NCI-H187 treated with DMSO at 0.1 percent for 48 hours (cell line): Measurements from ENCODE around the gene BRSK2.

Source experiments
- DNase-seq: peaks from one replicate; lab custom pipeline; 2025; lab: John Stamatoyannopoulos, UW

BRSK2 gene

GRCh38 chr11:1377231-1377780 is 12.4 kb upstream of the BRSK2 start:
- no peak for DNase-seq

DNA sequence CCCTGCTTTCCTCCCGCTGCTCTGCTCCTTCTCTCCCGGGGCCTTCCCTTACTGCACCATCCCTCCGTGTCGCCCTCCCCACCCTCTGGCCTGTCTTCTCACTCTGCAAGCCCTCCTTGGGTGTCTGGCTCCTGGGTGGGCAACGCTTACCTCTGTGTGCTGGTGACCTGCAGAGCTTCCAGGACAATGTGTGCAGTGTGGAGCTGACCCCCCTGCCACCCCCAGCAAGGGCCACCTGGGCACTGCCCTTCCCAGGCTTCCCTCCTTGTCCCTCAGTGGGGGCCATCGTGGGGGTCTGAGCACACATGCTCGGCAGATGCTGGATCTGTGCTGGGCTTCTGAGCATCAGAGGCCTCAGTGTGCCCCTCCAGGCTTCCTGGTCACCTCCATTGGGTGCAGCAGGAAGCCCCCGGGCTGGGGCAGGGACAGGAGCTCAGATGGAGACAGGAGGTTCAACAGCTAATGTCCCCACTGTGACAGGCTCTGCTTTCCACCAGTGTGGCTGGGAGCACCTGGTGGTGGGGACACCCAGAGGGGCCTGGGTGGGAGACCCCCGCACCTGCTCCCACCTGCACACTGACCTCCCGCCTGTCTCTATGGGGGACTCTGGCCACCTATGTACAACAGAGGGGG is 7.8 kb upstream of the BRSK2 start:
- DNase-seq: no peak

DNA sequence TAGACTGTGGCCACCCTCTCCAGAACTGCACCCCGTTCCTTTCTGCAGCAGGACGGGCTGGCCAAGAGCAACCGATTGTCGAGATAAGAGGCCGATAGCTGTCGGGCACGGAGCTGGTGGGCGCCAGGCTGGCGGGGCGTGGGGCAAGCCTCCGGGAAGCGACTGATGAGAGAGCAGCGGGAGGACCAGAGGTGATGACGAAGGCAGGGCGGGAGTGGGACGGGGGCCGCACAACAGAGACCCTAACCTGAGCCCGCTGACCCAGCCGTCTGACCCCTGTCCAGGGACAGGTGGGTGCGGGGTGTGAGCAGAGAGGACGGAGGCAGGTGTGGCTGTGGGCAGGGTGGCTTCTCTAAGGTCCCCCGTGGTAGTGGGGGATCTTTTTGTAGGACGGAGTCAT is 7.3 kb upstream of the BRSK2 start:
- DNase-seq: no peak

GRCh38 chr11:1382831-1383607 is 6.7 kb upstream of the BRSK2 start:
- DNase-seq: no peak

DNA sequence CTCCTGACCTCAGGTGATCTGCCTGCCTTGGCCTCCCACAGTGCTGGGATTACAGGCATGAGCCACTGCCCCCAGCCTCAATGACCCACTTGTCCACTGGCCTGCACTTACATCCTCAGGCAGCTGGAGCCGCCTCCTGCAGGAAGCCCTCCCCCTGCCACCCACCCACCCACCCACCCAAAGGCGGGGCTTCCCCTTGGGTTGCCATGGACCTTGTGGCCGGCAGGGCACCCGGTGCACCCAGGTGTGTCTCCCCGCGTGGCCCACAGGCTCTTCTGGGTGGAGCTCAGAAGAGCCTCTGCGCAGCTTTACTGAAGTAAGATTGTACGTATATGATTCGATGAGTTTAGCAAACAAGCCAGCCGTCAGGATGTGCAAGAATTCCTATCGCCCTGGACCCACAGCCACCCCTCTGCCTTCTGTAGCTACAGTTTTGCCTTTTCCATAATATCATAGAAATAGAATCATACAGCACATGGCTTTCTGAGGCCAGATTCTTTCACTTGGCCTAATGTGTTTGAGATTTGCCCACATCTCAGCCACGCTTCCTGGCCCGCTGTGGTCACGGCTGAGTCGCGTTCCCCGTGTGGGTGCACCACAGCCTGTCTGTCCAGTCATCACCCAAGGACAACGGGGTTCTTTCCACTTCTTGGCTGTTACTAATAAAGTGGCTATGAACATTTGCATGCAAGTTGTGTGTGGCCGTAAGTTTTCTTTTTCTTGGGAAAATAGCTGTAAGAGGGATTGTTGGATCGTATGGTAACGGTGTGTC is 5.3 kb upstream of the BRSK2 start:
- DNase-seq: no peak

DNA sequence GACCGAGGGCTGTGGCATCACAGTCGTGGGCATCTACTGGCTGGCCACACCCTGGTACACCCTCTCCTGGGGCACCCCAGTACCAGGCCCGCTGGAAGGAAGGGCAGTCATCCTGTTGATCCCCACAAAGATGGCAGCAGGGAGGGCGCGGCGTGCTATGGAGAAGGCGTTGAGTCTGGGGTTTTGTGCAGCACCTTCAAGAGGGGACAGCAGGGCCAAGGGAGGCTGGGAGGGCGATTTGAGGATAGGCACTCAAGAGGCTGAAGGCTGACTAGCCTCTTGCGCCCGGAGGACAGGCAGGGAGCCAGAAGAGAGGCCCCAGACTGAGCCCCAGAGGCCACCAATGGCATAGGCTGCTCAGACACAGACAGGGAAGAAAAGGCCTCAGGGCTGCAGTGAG is 2.2 kb upstream of the BRSK2 start:
- no peak for DNase-seq

GRCh38 chr11:1387961-1388762 is 1.6 kb upstream of the BRSK2 start:
- no peak for DNase-seq

GRCh38 chr11:1388763-1389102 is 1.0 kb upstream of the BRSK2 start:
- DNase-seq: no peak

GRCh38 chr11:1389103-1389931 is 417 bp upstream of the BRSK2 start:
- DNase-seq: peak; percentile 82

DNA sequence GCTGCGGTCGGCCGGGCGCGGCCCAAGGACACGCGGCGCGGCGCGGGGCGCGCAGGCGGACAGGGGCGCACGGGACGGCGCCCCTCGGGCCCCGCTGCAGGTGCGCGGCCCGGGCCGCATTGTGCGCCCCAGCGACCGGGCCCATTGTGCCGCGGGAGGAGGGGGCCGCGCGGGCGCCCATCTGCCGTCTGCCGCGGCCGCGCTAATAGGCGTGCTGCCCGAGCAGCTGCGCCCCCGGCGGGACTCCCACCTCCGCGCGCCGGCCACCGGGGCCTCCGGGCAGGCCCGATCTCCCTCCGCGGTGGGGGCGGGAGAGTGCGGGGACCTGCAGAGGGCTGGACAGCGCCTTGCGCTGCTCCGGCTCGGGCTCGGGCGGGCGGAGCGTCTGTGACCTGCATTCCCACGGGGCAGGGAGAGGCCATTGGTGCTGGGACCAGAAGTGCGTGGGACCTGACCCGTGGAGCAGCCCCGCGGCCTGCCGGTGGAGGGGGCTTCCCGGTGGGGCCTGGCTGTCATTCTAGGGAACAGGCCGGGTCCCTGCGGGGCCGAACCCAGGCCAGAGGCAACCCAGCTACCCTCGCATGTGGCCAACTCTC is 933 bp downstream of the BRSK2 start:
- no peak for DNase-seq

DNA sequence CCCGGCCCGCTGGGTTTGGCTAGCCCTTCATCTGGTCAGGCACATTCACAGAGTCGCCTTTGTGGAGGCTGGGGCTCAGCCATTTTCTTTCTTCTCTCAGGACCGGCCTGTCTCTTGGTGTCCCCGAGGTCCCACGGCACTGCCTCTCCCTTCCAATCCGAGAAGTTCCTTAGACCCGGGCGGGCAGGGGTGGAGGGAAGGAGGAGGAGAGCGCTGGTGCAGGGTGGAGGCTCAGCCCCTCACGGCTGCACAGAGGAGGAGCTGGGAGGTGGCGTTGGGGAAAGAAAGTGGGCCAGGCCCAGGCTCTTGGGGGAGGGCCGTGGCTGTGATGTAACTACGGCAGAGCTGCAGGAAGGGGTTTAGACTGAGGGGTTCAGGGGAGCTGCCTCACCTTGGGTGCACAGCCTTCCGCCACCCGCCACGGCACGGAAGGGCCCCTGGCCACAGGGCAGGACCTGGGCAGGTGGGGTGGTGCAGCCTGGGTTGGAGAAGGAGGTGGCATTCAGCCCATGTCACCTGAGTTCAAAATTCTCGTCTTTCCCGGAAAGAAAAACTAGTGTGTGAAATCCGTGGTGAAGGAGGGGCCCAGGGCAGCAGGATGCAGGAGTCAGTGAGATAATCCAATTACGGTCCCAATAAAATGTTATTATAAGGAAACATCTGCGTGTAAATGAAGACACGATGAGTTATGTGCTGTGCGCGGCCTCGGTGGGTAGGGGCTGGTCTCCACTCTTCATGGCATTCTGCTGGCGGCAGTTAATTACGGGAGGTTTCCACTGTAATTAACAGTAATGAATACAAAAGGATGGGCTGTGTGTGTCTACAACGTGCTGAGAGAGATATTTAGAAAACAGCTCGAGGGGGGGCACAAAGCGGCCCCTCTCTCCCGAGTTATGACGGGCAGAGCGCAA is 1.7 kb downstream of the BRSK2 start:
- no peak for DNase-seq

DNA sequence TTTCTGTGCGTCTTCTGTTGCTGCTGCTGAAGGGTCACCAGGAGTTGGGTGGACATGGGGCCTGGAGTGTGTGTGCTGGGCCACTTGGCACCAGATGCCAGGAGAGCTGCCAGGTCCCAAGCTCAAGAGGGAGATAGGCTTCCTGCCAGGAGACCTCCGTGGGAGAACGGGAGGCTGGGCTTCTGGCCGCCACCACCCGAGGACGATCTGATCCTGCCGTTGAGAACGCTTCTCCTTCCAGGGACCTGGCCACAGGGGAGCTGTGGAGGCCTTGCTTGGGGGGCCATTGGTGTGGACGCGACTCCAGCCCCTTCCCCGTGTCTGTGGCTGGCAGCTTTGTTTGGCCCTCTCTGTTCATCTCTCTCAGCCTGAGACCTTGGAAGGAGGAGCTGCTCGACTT is 2.4 kb downstream of the BRSK2 start:
- no peak for DNase-seq

GRCh38 chr11:1392561-1392960 is 2.8 kb downstream of the BRSK2 start:
- DNase-seq: no peak

DNA sequence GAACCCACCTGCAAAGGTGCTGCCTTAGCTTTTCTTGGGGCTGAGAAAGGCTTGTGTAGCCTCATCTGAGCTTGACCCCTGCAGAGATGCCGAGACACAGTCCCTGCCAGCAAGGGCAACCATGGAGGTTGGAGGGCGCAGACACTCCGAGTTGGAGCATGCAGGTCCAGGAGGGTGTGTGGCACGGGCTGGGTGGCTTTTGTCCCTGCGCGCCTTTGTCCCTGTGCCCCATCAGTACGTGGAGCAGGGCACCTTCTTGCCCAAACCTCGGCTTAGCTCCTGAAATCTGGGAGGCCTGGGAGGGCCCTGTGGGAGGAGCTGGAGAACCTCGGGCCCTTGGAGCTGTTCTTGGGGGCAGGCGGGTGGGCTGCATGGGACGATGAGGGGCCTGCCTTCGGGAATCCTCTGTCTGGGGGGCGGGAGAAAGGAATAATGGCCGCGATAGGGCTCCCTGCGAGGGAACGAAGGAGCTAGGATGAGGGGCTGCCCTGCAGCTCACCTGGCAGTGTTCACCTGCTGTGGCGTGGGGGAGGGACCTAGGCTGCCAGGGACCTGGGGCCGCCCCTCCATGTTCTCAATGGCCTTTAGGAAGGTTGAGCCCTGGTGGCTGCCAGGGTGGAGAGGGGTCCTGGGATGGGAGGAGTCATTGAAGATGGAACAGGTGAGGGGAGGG is 3.4 kb downstream of the BRSK2 start:
- no peak for DNase-seq

DNA sequence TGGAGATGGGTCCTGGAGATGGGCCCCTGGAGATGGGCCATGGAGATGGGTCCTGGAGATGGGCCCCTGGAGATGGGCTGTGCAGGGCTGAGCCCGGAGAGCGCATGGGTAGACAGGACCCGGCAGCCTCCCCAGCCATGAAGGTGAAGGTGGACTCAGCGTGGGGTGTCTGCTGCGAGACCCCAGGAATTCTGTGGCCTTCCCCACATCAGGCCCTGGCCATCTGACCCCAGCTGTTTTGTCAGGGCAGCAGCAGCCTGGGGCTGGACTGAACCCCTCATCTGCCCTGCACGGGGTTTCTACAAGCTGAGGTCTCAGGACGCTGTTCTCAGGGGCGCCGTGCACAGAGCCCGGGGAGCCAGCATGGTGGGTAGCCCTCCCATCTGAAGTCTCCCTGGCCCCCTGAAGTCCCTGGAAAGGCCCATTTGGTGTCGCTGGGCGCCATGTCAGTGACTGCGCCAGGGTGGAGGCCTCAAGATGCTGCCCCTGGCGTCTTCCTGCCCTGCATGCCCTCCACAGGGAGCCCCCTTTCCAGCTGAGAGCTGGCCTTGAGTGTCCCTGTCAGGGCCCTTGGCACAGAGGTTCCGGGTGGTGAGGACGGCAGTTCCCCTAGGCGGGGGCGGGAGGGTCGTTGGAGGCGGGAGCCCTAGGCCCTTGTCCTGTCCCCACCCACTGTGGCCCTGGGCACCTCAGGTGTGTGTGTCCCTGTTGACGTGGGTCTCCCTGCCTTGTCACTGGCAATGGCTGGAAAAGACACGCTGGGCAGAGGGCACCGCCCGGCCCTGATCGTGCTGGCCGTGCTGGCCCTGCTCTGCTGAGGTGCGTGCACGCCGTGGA is 5.4 kb downstream of the BRSK2 start:
- DNase-seq: no peak

DNA sequence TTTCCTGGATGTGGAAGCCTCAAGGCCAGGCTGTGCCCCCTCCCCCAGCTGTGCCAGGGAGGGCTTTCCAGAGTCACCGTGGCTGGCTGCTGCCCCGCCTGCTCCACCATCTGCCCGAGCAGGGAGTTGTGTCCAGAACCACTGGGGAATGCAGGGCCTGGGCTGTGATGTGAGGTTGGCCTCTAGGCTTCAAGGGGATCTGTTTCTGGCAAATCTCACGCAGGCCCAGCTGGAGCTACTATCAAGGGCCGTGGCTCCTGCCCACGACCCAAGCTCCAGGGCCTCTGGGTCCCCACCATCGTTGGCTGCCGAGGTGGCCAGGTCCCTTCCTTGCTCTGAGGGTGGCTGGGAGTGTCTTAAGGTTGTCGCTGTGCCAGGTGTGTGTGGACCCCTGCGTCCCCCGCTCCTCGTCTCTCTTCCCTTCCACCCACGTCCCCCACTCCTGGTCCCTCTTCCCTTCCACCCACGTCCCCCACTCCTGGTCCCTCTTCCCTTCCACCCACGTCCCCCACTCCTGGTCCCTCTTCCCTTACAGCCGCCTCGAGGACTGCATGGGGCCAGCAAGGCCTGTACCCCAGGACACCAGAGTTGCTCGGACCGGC is 6.1 kb downstream of the BRSK2 start:
- DNase-seq: no peak

DNA sequence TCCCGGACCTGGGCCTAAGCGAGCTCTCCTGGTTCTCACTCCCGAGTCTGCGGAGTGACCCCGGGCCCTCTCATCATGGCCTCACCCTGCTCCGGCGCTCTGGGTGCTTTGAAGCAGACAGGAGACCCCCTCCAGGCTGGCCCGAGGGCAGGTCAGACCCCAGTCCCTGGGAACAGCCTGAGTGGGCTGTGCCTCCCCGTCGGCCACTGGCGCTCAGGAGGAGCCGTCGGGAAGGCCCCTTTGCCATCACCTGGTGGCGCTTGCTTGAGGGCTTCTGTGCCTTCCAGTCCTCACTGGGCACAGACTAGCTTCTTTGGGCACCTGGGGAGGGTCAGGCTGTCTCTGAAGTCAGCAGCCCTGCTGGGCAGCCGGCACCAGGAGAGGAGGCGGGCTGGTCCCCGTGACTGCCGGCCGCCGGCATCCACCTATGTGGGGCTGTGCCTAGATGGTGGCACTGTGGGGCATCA is 6.7 kb downstream of the BRSK2 start:
- no peak for DNase-seq
